PC-9 (cell line): Measurements from ENCODE around the gene UXS1. TPM values are rescaled to one million over a fixed set of nuclear protein-coding genes. Genes with fewer than 3 reads are reported as not detected.

Experiments
- BruUV-seq: library from RNA; stranded (reverse); fragments of 400-500 nt; replicated peaks from 2 replicates; lab custom pipeline; 2021; lab: Mats Ljungman, UMichigan
- CTCF ChIA-PET: fragments of 300-600 bp; sonication (Branson Sonifier 250); formaldehyde crosslinking; loops from one replicate; lab custom pipeline; 2022; ENCODE audit warnings: antibody characterized with exemption; lab: Charles Lee
- POLR2A ChIA-PET: fragments of 300-600 bp; sonication (Branson Sonifier 250); formaldehyde crosslinking; loops from one replicate; lab custom pipeline; 2022; ENCODE audit warnings: antibody characterized with exemption; ENCODE audit not compliant: unreplicated experiment; lab: Charles Lee
- DNase-seq, 2 experiments: peaks; one replicate each; pipeline versions ENCODE4 v3.0.0 to v3.0.0-alpha.2; 2015 to 2022; ENCODE audit warnings: mixed read lengths in 1 of 2
- H2AFZ ChIP-seq: fragments of 200-600 bp; sonication (generic); 2 replicates; pipeline ENCODE4 v1.8.1; 2017; ENCODE audit warnings: antibody characterized with exemption
- H3F3A ChIP-seq: fragments of 200-600 bp; sonication (generic); 2 replicates; pipeline ENCODE4 v1.8.1; 2017; ENCODE audit warnings: antibody characterized with exemption, mild to moderate bottlenecking, low read depth; ENCODE audit not compliant: insufficient read depth
- H3K27ac ChIP-seq: fragments of 200-600 bp; sonication (generic); 2 replicates; pipeline ENCODE4 v1.6.1; 2016; ENCODE audit warnings: mixed run types
- H3K27me3 ChIP-seq: fragments of 200-600 bp; sonication (generic); 2 replicates; pipeline ENCODE4 v1.6.1; 2016; ENCODE audit warnings: low read depth, mixed run types; ENCODE audit not compliant: insufficient read depth
- H3K36me3 ChIP-seq: fragments of 200-600 bp; sonication (generic); 2 replicates; pipeline ENCODE4 v1.6.1; 2016; ENCODE audit warnings: low read depth, mixed run types
- H3K4me1 ChIP-seq: fragments of 200-600 bp; sonication (generic); replicated peaks from 2 replicates; pipeline ENCODE4 v1.6.1; 2016; ENCODE audit warnings: mixed run types; ENCODE audit not compliant: insufficient read depth
- H3K4me2 ChIP-seq: fragments of 200-600 bp; sonication (generic); 2 replicates; pipeline ENCODE4 v1.6.1; 2017; ENCODE audit warnings: mixed run types
- H3K4me3 ChIP-seq: fragments of 200-600 bp; sonication (generic); 2 replicates; pipeline ENCODE4 v1.6.1; 2016; ENCODE audit warnings: mixed run types
- H3K79me2 ChIP-seq: fragments of 200-600 bp; sonication (generic); 2 replicates; pipeline ENCODE4 v1.6.1; 2017; ENCODE audit warnings: low read depth, mixed run types
- H3K9me2 ChIP-seq: fragments of 200-600 bp; sonication (generic); 2 replicates; pipeline ENCODE4 v1.8.1; 2017; ENCODE audit warnings: mild to moderate bottlenecking; ENCODE audit not compliant: insufficient read depth
- H3K9me3 ChIP-seq: fragments of 200-600 bp; sonication (generic); 2 replicates; pipeline ENCODE4 v1.8.1; 2016; ENCODE audit warnings: low read depth; ENCODE audit not compliant: insufficient read depth
- H4K20me1 ChIP-seq: fragments of 200-600 bp; sonication (generic); 2 replicates; pipeline ENCODE4 v1.8.1; 2017; ENCODE audit not compliant: insufficient read depth
- CTCF ChIP-seq: fragments of 200-600 bp; sonication (generic); conservative IDR thresholded peaks from 2 replicates; pipeline ENCODE4 v1.6.1; 2017; ENCODE audit warnings: mixed run types, antibody characterized with exemption, mild to moderate bottlenecking, moderate library complexity
- EZH2 ChIP-seq: fragments of 200-600 bp; sonication (generic); IDR thresholded peaks from 2 replicates; pipeline ENCODE4 v1.8.0; 2017; ENCODE audit warnings: antibody characterized with exemption, low read depth
- intact Hi-C: fragments of 100-400 bp; cut with micrococcal nuclease; formaldehyde crosslinking; loops from one replicate; pipeline ENCODE4 v1.10.0; 2022; ENCODE audit not compliant: unreplicated experiment
- total RNA-seq: library from RNA; stranded (reverse); gene quantifications from 2 replicates; pipeline ENCODE4 v1.2.3, GENCODE V29; 2021

Gene UXS1
- total RNA-seq, 1 experiment from 2014 or later, result 65.6 TPM

GRCh38 chr2:106061611-106062349, 132.3 kb downstream of the UXS1 start:
- no peaks in the 10 kb centered on the region for H3F3A ChIP-seq
- H3K79me2 ChIP-seq, result no peaks in the 10 kb centered on the region
- H3K4me3 ChIP-seq, result no peak overlapping the region
- DNase-seq, result no peak
- TF ChIP-seq EZH2 (no peak), CTCF (no peak)
- intact Hi-C loops, result no loop called here
- peaks cover 3% of the 10 kb centered on the region; the same call in 1 of the 2 replicates for H3K27me3 ChIP-seq
- no peaks in the 10 kb centered on the region for H4K20me1 ChIP-seq
- H3K36me3 ChIP-seq, result no peaks in the 10 kb centered on the region
- CTCF ChIA-PET, result no interaction called here
- no TSS peak for BruUV-seq
- H3K4me2 ChIP-seq, result no peak overlapping the region
- H3K27ac ChIP-seq, result no peak overlapping the region
- H3K9me2 ChIP-seq, result no peaks in the 10 kb centered on the region
- no peaks in the 10 kb centered on the region for H3K4me1 ChIP-seq
- no peaks in the 10 kb centered on the region for H3K9me3 ChIP-seq
- POLR2A ChIA-PET, result no interaction called here
- H2AFZ ChIP-seq, result no peak overlapping the region

DNA sequence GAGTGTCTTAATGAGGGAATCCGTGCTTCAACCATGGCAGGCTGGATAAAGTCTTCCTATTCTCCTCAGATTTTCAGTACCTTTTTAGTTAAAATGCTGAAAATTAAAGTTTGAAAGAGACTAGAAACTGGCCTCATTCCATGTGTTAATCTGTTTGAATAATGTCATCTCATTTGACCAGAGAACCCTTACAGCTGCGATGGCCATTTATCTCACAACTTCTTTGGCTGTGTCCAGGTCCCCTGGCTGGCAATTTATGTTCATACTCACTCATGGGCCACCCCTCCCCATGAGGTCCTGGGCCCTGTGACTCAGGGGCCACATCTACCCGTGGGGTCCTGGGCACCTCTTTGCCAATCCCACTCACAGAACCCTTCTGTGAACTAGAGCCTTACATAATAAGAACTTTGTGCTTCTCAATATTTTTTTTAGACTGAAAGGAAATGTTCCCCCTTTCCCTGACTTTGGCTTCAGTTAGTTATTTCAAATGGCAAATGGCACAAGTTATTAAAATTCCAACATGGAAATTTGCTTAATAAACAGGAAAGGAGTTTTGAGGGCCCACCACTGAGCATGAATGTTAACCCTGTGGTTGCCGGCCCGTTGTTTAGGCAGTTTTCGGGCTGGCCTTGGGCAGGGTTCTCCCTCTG, 134.6 kb downstream of the UXS1 start:
- Histone ChIP-seq H3F3A (no peaks in the 10 kb centered on the region), H3K27ac (no peak overlapping the region), H3K4me3 (no peak overlapping the region), H3K4me1 (no peaks in the 10 kb centered on the region), H3K79me2 (no peaks in the 10 kb centered on the region), H4K20me1 (no peaks in the 10 kb centered on the region), H3K4me2 (no peak overlapping the region), H2AFZ (no peak overlapping the region), H3K36me3 (no peaks in the 10 kb centered on the region), H3K9me3 (no peaks in the 10 kb centered on the region), H3K9me2 (no peaks in the 10 kb centered on the region), H3K27me3 (peaks cover 16% of the 10 kb centered on the region; the same call in 1 of the 2 replicates)
- DNase-seq, result no peak
- BruUV-seq, result no TSS peak
- no peak for TF ChIP-seq EZH2
- TF ChIP-seq CTCF, result no peak
- intact Hi-C loops, result no loop called here
- CTCF ChIA-PET, result no interaction called here
- POLR2A ChIA-PET, result no interaction called here

- H3K9me3 ChIP-seq, result no peaks in the 10 kb centered on the region
- no peaks in the 10 kb centered on the region for H3K36me3 ChIP-seq
- H3K4me3 ChIP-seq, result no peak overlapping the region
- H2AFZ ChIP-seq, result no peak overlapping the region
- H4K20me1 ChIP-seq, result no peaks in the 10 kb centered on the region
- ChIA-PET POLR2A (no interaction called here), CTCF (no interaction called here)
- no peak overlapping the region for H3K4me2 ChIP-seq
- no peak overlapping the region for H3K27ac ChIP-seq
- DNase-seq, result no peak
- H3F3A ChIP-seq, result no peaks in the 10 kb centered on the region
- H3K79me2 ChIP-seq, result no peaks in the 10 kb centered on the region
- H3K4me1 ChIP-seq, result no peaks in the 10 kb centered on the region
- intact Hi-C loops, result no loop called here
- H3K27me3 ChIP-seq, result peaks cover 22% of the 10 kb centered on the region; the same call in 1 of the 2 replicates
- H3K9me2 ChIP-seq, result no peaks in the 10 kb centered on the region
- TF ChIP-seq CTCF, result no peak
- no peak for TF ChIP-seq EZH2
- no TSS peak for BruUV-seq
Measured at GRCh38 chr2:106058469-106059137, 135.5 kb downstream of the UXS1 start.
